Endothelial cell (in vitro differentiated cells): Measurements from ENCODE around the gene PPL. TPM values are rescaled to one million over a fixed set of nuclear protein-coding genes. Genes with fewer than 3 reads are reported as not detected.
"Not testable (repeated sequence)": the region's sequence is repeated elsewhere in the genome, so short reads cannot be mapped to it uniquely, and the experiment has no call there.

ENCODE experiments used
- DNase-seq: peaks from one replicate; pipeline ENCODE4 v3.0.0; 2021; ENCODE audit warnings: low spot score
- H3K27ac Mint-ChIP-seq: one replicate; pipeline ENCODE4 v1.8.0; 2021; ENCODE audit warnings: mixed read lengths, inconsistent platforms; ENCODE audit not compliant: unreplicated experiment
- H3K27me3 Mint-ChIP-seq: one replicate; pipeline ENCODE4 v1.8.0; 2021; ENCODE audit warnings: mild to moderate bottlenecking, moderate library complexity, mixed read lengths, inconsistent platforms; ENCODE audit not compliant: unreplicated experiment
- H3K36me3 Mint-ChIP-seq: one replicate; pipeline ENCODE4 v1.8.0; 2021; ENCODE audit warnings: mild to moderate bottlenecking, low read depth, mixed read lengths, inconsistent platforms; ENCODE audit not compliant: unreplicated experiment
- H3K4me1 Mint-ChIP-seq: one replicate; pipeline ENCODE4 v1.8.0; 2021; ENCODE audit warnings: mild to moderate bottlenecking, mixed read lengths, inconsistent platforms; ENCODE audit not compliant: unreplicated experiment
- H3K4me3 Mint-ChIP-seq: one replicate; pipeline ENCODE4 v1.8.0; 2021; ENCODE audit warnings: mild to moderate bottlenecking, mixed read lengths, inconsistent platforms; ENCODE audit not compliant: unreplicated experiment
- H3K9me3 Mint-ChIP-seq: one replicate; pipeline ENCODE4 v1.8.0; 2021; ENCODE audit warnings: mixed read lengths, inconsistent platforms; ENCODE audit not compliant: unreplicated experiment
- total RNA-seq: library from RNA; stranded (reverse); fragmentation: NEBNext Ultra II Directional; extraction: Animal tissue kit (Norgen Biotek cat#: 25700); gene quantifications from one replicate; pipeline ENCODE4 v1.2.1, GENCODE V29; 2021; ENCODE audit not compliant: unreplicated experiment
- TF ChIP-seq, protein P1 (sequence below): fragments of 200-600 bp; sonication (generic); IDR thresholded peaks from one replicate; pipeline ENCODE4 v1.5.0; 2021; ENCODE audit warnings: antibody characterized with exemption; ENCODE audit not compliant: unreplicated experiment

The PPL gene
- total RNA-seq, 1 donor from 2014 or later, result 1.1 TPM

DNA sequence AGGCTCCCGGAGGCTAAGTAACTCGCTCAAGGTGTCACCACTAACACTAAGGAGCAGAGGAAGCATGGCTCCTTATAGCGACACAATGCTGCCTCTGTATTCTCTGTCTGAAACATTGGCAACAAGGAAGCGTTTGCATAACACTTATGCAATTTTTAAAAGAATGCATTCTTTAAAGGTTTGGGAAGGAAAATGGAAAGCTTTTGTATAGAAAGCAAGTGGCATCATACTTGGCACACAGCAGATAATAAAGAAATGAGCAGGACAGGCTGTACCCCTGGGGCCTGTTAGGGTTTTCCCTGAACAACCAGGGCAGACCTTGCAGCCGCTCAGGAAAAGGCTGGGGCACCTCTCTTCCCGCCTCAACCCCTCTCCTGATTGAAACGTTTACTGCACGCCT lies 36.9 kb downstream of the PPL start:
- Mint-ChIP-seq H3K36me3 (peaks cover 6% of the 10 kb centered on the region), H3K27me3 (peaks cover 10% of the 10 kb centered on the region), H3K4me3 (no peak overlapping the region), H3K4me1 (no peaks in the 10 kb centered on the region), H3K9me3 (no peaks in the 10 kb centered on the region), H3K27ac (no peak overlapping the region)
- DNase-seq, result no peak
- TF ChIP-seq, protein P1, sequence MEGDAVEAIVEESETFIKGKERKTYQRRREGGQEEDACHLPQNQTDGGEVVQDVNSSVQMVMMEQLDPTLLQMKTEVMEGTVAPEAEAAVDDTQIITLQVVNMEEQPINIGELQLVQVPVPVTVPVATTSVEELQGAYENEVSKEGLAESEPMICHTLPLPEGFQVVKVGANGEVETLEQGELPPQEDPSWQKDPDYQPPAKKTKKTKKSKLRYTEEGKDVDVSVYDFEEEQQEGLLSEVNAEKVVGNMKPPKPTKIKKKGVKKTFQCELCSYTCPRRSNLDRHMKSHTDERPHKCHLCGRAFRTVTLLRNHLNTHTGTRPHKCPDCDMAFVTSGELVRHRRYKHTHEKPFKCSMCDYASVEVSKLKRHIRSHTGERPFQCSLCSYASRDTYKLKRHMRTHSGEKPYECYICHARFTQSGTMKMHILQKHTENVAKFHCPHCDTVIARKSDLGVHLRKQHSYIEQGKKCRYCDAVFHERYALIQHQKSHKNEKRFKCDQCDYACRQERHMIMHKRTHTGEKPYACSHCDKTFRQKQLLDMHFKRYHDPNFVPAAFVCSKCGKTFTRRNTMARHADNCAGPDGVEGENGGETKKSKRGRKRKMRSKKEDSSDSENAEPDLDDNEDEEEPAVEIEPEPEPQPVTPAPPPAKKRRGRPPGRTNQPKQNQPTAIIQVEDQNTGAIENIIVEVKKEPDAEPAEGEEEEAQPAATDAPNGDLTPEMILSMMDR, result no peak

DNA sequence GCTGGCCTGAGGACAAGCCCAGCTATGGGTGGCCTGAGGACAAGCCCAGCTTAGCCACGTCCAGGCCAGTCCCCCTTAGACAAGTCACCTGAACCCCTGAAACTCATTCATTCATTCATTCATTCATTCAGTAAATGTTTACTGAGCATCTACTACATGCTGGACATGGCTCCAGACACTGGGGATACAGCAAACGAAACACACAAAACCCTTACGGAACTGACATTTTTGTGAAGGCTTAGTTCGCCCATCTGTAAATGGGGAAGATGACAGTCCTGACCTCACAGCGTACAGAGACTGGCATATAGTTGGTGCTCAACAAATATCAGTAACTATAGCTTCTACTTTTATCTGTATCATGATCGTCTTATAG lies 37.5 kb downstream of the PPL start:
- peaks cover 6% of the 10 kb centered on the region for H3K36me3 Mint-ChIP-seq
- H3K9me3 Mint-ChIP-seq, result no peaks in the 10 kb centered on the region
- H3K4me1 Mint-ChIP-seq, result no peaks in the 10 kb centered on the region
- H3K27me3 Mint-ChIP-seq, result peaks cover 12% of the 10 kb centered on the region
- no peak for DNase-seq
- no peak overlapping the region for H3K27ac Mint-ChIP-seq
- TF ChIP-seq, protein P1, result no peak
- H3K4me3 Mint-ChIP-seq, result no peak overlapping the region

GRCh38 chr16:4898811-4899473 lies 38.0 kb downstream of the PPL start:
- H3K27me3 Mint-ChIP-seq, result peaks cover 12% of the 10 kb centered on the region
- no peaks in the 10 kb centered on the region for H3K9me3 Mint-ChIP-seq
- DNase-seq, result no peak
- H3K4me1 Mint-ChIP-seq, result no peaks in the 10 kb centered on the region
- H3K4me3 Mint-ChIP-seq, result no peak overlapping the region
- TF ChIP-seq, protein P1, result no peak
- H3K36me3 Mint-ChIP-seq, result peaks cover 6% of the 10 kb centered on the region
- H3K27ac Mint-ChIP-seq, result no peak overlapping the region

DNA sequence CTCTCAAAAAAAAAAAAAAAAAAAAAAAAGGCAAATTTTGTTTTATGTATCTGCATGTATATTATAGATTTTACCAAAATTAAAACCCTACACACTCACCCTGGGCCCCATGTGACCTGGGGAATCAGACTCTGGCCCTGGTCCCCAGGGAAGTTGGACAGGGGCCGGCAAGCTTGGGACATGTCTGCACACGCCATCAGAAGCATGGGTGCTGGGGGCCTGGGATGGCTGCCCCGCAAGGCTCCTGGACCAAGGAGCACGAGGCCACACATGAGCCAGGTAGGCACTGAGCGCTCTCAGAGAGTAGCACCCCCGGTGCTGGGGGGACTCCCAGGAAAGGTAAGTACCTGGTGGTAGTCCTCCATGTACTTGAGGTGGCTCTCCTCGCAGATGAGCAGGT lies 39.6 kb downstream of the PPL start:
- no peak for DNase-seq
- Mint-ChIP-seq H3K9me3 (no peaks in the 10 kb centered on the region), H3K27me3 (peaks cover 15% of the 10 kb centered on the region), H3K36me3 (peaks cover 6% of the 10 kb centered on the region), H3K4me1 (no peaks in the 10 kb centered on the region), H3K27ac (no peak overlapping the region), H3K4me3 (no peak overlapping the region)
- TF ChIP-seq, protein P1, result no peak

- not testable (repeated sequence) for H3K4me3 Mint-ChIP-seq, H3K4me1 Mint-ChIP-seq, DNase-seq, H3K27ac Mint-ChIP-seq, H3K9me3 Mint-ChIP-seq, H3K36me3 Mint-ChIP-seq
- H3K27me3 Mint-ChIP-seq, result peaks cover 15% of the 10 kb centered on the region
These were observed 40.2 kb downstream of the PPL start for GRCh38 chr16:4896761-4897160.
